NCI-H82 (cell line): ENCODE measurements around the gene MYADML2.

ENCODE experiments used
- DNase-seq: peaks from one replicate; lab custom pipeline; 2025; lab: John Stamatoyannopoulos, UW

The MYADML2 gene

DNA sequence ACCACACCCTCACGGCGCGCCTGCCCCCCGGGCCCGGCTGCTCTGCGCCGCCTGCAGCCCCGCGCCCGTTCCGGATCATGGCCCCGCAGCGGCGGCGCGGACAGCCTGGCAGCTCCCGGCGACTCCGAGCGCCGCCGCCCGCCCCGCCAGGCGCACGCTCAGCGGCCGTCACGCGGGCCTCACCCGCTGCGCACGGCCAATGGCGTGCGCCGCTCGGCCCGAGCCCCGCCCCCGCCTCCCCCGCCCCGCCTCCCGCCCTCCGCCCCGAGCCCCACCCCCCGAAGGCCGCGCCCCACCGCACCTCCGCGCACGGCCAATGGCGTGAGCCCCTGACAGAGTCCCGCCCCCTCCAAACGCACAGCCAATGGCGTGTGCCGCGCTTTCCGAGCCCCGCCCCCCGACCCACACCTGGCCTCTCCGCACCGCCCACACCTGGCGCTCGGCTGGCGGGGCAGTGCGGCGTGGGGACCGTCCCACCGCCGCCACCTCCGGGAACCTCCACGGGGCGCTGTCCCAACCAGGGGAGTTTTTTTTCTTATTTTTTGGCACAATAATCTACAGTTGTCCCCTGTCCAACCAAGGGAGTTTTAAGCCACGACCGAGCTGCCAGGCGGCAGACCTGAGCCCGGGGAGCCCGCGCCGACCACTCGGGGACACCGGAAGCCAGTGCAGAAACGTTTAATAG lies 35.6 kb downstream of the MYADML2 start, which contains the start of gene PCYT2:
Gene PCYT2 (minus strand): TSS at position 123 of the 685 bp plus-strand sequence. CDS start 44 bp downstream, at position 79.
- DNase-seq: peak; percentile 94

- no peak for DNase-seq
Observed at GRCh38 chr17:81910840-81911276, 36.2 kb downstream of the MYADML2 start.

DNA sequence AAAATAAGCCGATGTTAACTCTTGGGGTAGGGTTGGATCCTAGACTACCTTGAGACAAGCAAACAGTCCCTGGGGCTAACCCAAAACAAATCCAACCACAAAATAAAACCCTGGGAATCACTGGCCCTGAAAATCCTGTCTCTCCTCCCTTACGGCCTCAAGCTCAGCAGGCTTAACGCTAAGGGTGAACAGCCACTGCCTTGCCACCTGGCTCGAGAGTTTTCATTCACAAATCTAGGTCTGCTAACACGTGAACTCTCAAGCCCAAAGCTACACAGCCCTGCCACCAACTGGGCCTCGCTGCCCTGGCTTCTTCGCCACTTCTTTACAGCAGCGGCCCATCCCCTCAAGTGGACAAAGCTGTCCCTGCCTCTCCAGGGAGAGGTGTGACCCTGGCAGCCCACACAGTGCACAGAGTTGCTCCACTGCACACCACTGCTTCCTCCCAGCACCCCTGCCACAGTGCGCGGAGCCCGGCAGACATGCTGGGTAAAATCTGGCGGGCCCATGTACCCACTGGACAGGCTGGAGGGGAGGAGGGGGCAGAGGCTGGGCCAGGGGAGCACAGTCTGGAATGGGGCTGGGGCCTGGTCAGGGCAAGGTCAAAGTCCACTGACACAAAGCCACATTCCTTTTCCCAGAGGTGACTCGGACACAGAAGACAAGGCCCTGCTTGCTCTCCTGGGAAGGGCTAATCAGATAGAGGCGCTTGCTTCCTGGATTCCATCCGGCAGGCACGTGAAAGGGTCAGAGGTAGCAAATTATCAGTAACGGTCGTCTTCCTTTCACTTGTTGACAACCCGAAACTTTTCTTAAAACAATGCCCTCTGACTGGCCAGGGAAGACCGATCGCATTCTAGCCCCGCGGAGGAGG lies 36.8 kb downstream of the MYADML2 start:
- DNase-seq: peak; percentile 49

- no peak for DNase-seq
Observed at GRCh38 chr17:81909231-81909630, 37.8 kb downstream of the MYADML2 start.

DNA sequence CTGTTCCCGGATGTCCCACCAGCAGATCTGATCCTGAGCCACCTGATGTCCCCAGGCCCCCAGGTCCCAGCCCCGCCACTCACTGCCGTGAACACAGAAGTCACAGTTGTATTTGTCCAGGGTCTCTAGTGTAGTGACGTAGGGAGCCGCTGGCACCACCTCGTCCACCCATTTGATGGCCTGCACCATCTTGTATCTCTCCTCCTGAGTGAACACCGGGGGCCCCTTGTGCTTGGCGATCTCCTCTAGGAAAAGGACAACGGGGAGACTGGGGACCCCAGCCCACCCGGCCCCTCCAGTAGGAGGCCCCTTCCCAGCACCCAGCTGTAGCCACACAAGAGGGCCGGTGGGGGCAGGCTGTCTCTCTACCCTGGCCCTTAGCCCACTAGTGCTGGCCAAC lies 38.2 kb downstream of the MYADML2 start:
- DNase-seq: no peak

DNA sequence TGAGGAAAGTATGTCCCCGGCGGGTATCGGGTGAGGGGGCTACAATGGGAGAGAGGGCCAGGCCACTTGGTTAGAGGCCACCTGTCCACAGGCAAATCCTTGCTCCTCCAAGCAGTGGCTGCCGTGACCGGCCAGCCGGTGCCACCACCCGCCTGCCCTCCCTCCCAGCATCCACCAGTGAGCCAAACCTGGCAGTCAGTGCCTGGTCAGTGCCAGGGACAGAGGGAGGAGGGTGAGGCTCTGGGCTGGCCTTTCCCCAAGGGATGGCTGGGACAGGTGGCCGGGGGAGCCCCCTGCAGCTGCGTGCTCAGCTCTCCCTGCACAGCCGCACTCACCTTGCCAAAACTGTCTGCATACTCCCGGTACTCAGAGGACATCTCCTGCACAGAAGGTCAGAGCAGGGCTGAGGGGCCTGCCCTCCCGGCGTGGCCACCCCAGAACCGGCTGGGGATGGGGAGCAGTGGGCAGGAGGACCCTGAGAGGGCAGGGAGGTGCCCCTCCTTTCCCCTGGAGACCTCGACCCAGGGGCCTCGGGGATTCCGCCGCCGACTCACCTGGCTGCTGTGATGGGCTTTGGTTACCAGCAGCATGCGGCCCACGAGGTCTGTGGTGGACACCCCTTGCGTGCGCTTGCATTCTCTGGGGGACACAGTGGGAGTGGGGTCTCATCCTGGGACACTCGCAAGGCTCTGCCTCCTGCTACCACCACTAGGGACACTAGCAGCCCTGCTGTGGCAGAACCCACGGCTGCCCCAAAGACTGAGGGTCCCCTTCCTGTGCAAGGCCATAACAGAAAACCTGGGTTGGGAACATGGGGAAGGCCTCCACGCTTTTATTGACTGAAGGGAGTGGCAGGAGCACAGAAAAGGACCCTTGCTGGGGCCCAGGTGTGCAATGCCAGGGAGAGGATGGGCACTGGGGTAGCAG lies 39.6 kb downstream of the MYADML2 start:
- DNase-seq: no peak

- no peak for DNase-seq
Observed at GRCh38 chr17:81906476-81907218, 40.4 kb downstream of the MYADML2 start.

DNA sequence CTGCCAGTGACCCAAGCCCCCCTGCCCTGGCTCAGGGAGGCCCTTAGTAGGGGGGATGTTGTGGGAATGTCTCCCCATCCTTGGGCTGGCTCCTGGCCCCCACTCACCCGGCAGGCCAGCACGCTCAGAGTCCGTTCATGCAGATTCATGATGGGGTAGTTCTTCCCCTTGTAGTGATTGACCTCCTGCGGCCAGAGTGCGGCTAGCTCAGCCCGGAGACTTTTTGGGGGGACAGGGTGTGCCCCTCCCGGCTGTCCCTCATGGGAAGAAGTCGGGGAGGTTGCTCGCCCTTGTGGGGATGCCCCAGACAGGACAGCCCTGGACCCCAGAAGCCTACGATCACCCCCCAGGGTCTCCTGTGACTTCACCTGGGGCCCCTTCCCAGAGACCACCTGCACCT lies 41.0 kb downstream of the MYADML2 start:
- DNase-seq: no peak

GRCh38 chr17:81905424-81905875 lies 41.6 kb downstream of the MYADML2 start:
- no peak for DNase-seq

GRCh38 chr17:81904600-81905423 lies 42.2 kb downstream of the MYADML2 start:
- no peak for DNase-seq

GRCh38 chr17:81903896-81904599 lies 43.0 kb downstream of the MYADML2 start:
- no peak for DNase-seq

DNA sequence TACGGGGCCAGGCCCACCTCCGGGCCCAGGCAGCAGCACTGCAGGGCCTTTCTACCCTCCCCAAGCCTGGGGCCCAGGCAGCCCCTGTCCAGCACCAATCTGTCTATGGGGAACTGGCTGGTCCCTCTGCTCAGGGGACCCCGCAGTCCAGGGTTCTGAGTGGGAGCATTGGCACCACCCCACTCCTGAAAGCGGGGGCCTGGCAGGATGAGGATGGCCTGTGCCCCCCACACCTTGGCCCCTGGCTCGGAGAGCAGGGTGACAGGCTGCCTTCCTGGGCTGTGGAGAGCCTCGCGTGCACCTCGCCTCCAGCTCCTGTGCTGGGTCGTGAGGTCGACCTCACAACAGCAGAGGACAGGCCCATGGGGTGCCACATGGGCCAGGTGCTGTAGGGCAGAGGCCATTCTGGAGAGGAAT lies 43.6 kb downstream of the MYADML2 start:
- no peak for DNase-seq

DNA sequence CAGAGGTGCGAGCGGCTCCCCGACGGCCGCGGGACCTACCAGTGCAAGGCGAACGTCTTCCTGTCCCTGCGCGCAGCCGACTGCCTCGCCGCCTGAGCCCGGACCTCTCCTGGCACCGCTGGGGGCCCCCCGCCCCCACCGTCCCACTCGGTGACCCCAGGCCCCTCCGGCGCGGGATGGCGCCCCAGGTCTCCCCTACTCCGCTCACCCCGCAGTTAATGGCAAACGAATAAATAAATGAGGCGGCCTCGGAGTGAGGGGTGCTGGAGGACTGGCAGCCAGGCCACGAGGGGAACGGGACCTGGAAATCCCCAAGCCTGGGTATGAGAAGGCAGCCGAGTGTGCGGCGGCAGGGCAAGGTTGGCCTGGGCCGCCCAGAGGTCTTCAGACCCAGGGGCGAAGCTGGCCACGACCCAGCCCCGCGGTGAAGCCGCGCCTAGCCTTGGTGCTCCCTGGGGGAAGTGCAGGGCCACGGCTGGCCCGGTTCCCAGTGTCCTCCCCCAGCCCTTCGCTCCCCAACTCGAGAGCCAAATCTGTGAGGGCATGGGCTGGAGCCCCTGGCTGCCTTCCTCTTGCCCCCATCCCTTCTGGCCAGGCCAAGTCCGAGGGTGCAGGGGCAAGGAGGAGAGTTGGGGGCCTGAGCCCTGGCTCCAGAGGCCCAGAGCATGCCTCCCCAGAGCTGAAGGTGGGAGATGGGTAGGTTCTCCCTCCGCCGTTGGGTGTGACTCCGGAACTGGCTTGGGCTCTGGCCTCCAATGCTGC lies 44.2 kb downstream of the MYADML2 start:
- DNase-seq: no peak

DNA sequence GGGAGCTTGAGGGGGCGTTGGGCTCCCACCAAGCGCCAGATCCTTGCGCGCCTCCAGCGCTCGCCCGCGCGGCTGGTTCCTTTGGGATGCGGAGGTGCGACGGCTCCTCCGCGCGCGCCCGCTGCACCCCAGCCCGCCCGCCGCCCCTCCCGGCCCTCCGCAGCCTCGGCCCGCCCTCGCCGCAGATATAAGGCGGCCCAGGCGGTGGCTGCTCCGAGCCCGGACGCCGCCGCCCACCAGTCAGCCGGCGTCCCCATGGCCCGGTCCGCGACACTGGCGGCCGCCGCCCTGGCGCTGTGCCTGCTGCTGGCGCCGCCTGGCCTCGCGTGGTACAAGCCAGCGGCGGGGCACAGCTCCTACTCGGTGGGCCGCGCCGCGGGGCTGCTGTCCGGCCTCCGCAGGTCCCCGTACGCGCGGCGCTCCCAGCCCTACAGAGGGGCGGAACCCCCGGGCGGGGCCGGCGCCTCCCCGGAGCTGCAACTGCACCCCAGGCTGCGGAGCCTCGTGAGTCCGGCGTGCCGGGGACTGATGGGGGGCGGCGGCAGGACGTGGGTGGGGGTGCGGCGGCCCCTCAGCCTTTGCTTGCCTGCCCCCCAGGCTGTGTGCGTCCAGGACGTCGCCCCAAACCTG lies 44.9 kb downstream of the MYADML2 start, which contains the start of gene NPB:
Gene NPB (plus strand): TSS at position 216 of the 630 bp plus-strand sequence. CDS start 40 bp downstream, at position 256.
- peak; percentile 50 for DNase-seq

GRCh38 chr17:81901167-81902022 lies 45.6 kb downstream of the MYADML2 start:
- no peak for DNase-seq

- no peak for DNase-seq
Observed at GRCh38 chr17:81900181-81900820, 46.7 kb downstream of the MYADML2 start.
